ENCODE measurements around the gene SCN2B.

SCN2B gene

GRCh38 chr11:118132385-118133151, 43.9 kb downstream of the SCN2B start:
- DNase-seq, result no peak

- no peak for DNase-seq
Measured at GRCh38 chr11:118129471-118130172, 46.8 kb downstream of the SCN2B start.

- DNase-seq, result no peak
Measured at GRCh38 chr11:118128721-118129470, 47.5 kb downstream of the SCN2B start.

GRCh38 chr11:118128310-118128709, 48.1 kb downstream of the SCN2B start:
- DNase-seq, result no peak

GRCh38 chr11:118126082-118126838, 50.2 kb downstream of the SCN2B start:
- DNase-seq, result no peak

- no peak for DNase-seq
Measured at GRCh38 chr11:118124929-118125535, 51.4 kb downstream of the SCN2B start.

GRCh38 chr11:118120793-118121192, 55.6 kb downstream of the SCN2B start:
- no peak for DNase-seq

GRCh38 chr11:118117790-118118601, 58.4 kb downstream of the SCN2B start:
- DNase-seq, result no peak

GRCh38 chr11:118115048-118115447, 61.4 kb downstream of the SCN2B start:
- no peak for DNase-seq

GRCh38 chr11:118114266-118114665, 62.2 kb downstream of the SCN2B start:
- no peak for DNase-seq

GRCh38 chr11:118112711-118113430, 63.6 kb downstream of the SCN2B start:
- no peak for DNase-seq

Measured in NCI-H774 (cell line).